GM23338 (cell line): ENCODE results near the gene PIP5K1A. TPM values are rescaled to one million over a fixed set of nuclear protein-coding genes. Genes with fewer than 3 reads are reported as not detected.
"Not testable (repeated sequence)": the region's sequence is repeated elsewhere in the genome, so short reads cannot be mapped to it uniquely, and the experiment has no call there.

ENCODE experiments used
- ATAC-seq: fragments of 200-7000 bp; cut with Tn5 transposase; 3 replicates; pipeline ENCODE4 v1.9.1; 2020
- DNase-seq: peaks from one replicate; pipeline ENCODE4 v3.0.0-alpha.2; 2015; ENCODE audit warnings: low spot score
- H2AFZ ChIP-seq: fragments of 200-600 bp; sonication (generic); 2 replicates; pipeline ENCODE4 v1.8.0; 2016; ENCODE audit warnings: antibody characterized with exemption, mild to moderate bottlenecking, moderate library complexity
- H3F3A ChIP-seq: fragments of 200-600 bp; sonication (generic); replicated peaks from 2 replicates; pipeline ENCODE4 v1.8.0; 2017; ENCODE audit warnings: antibody characterized with exemption, mixed run types, low read depth
- H3K27ac ChIP-seq: fragments of 200-600 bp; sonication (generic); 2 replicates; pipeline ENCODE4 v1.6.1; 2016; ENCODE audit warnings: low read depth
- H3K27me3 ChIP-seq: fragments of 200-600 bp; sonication (generic); 2 replicates; pipeline ENCODE4 v1.8.0; 2016; ENCODE audit warnings: mild to moderate bottlenecking, mixed run types, moderate library complexity; ENCODE audit not compliant: insufficient read depth
- H3K36me3 ChIP-seq: fragments of 200-600 bp; sonication (generic); 2 replicates; pipeline ENCODE4 v1.8.0; 2016; ENCODE audit warnings: mild to moderate bottlenecking; ENCODE audit not compliant: insufficient read depth
- H3K4me1 ChIP-seq: fragments of 200-600 bp; sonication (generic); 2 replicates; pipeline ENCODE4 v1.8.0; 2016; ENCODE audit warnings: mild to moderate bottlenecking, moderate library complexity; ENCODE audit not compliant: insufficient read depth
- H3K4me2 ChIP-seq: fragments of 200-600 bp; sonication (generic); 2 replicates; pipeline ENCODE4 v1.7.1; 2017; ENCODE audit warnings: mixed run types
- H3K4me3 ChIP-seq: fragments of 200-600 bp; sonication (generic); 2 replicates; pipeline ENCODE4 v1.6.1; 2016; ENCODE audit warnings: mixed run types
- H3K79me2 ChIP-seq: fragments of 200-600 bp; sonication (generic); replicated peaks from 2 replicates; pipeline ENCODE4 v1.8.0; 2017; ENCODE audit warnings: mild to moderate bottlenecking; ENCODE audit not compliant: insufficient read depth
- H3K9me2 ChIP-seq: fragments of 200-600 bp; sonication (generic); 2 replicates; pipeline ENCODE4 v1.8.0; 2017; ENCODE audit not compliant: insufficient read depth
- H4K20me1 ChIP-seq: fragments of 200-600 bp; sonication (generic); replicated peaks from 2 replicates; pipeline ENCODE4 v1.8.0; 2017; ENCODE audit warnings: mild to moderate bottlenecking; ENCODE audit not compliant: insufficient read depth
- H3K27ac Mint-ChIP-seq: 2 replicates; pipeline ENCODE4 v1.8.0; 2020; ENCODE audit warnings: inconsistent platforms, mild to moderate bottlenecking, moderate library complexity, mixed read lengths
- H3K27me3 Mint-ChIP-seq: 3 replicates; pipeline ENCODE4 v1.8.0; 2022; ENCODE audit warnings: low read depth, mild to moderate bottlenecking, moderate library complexity, mixed read lengths, inconsistent platforms; ENCODE audit not compliant: insufficient read depth, poor library complexity
- H3K36me3 Mint-ChIP-seq: 3 replicates; pipeline ENCODE4 v1.8.0; 2021; ENCODE audit warnings: low read depth, mild to moderate bottlenecking, inconsistent platforms, moderate library complexity, mixed read lengths
- H3K4me1 Mint-ChIP-seq: 3 replicates; pipeline ENCODE4 v1.8.0; 2020; ENCODE audit warnings: mild to moderate bottlenecking, inconsistent platforms, mixed read lengths
- H3K4me3 Mint-ChIP-seq: 3 replicates; pipeline ENCODE4 v1.8.0; 2021; ENCODE audit warnings: moderate library complexity, mild to moderate bottlenecking, inconsistent platforms, mixed read lengths
- H3K9me3 Mint-ChIP-seq: 3 replicates; pipeline ENCODE4 v1.8.0; 2020; ENCODE audit warnings: moderate library complexity, mild to moderate bottlenecking, inconsistent platforms, mixed read lengths
- EZH2phosphoT487 ChIP-seq: fragments of 200-600 bp; sonication (generic); IDR thresholded peaks from one replicate; pipeline ENCODE4 v1.8.1; 2018; ENCODE audit warnings: antibody characterized with exemption; ENCODE audit not compliant: unreplicated experiment
- POLR2AphosphoS5 ChIP-seq: IDR thresholded peaks from 2 replicates; pipeline ENCODE4 v1.6.1; 2016; ENCODE audit warnings: antibody characterized with exemption, low read depth
- STAT1 ChIP-seq: IDR thresholded peaks from one replicate; pipeline ENCODE4 v1.6.1; 2016; ENCODE audit warnings: antibody characterized with exemption; ENCODE audit not compliant: unreplicated experiment
- polyA plus RNA-seq: library from polyadenylated mRNA; unstranded; fragments of >200 nt; fragmentation: Nextera tagmentation; extraction: Ambion mirVana; gene quantifications from 2 replicates; pipeline ENCODE4 v1.2.1, GENCODE V29; 2016
- total RNA-seq: library from RNA; depleted of rRNA; stranded (reverse); fragments of >200 nt; shearing (Covaris generic); gene quantifications from 2 replicates; pipeline ENCODE4 v1.2.3, GENCODE V29; 2014
- TF ChIP-seq, protein P1 (sequence below), 2 experiments: fragments of 200-600 bp in 1 of 2; sonication (generic) in 1 of 2; conservative IDR thresholded peaks; 2 replicates each; pipeline versions ENCODE4 v1.5.1 to v1.6.1; 2016 to 2017; ENCODE audit warnings: antibody characterized with exemption in 2 of 2, low read depth in 2 of 2, mild to moderate bottlenecking in 2 of 2, moderate library complexity in 1 of 2

PIP5K1A gene
- total and polyA plus RNA-seq, 2 experiments from 2014 or later, result 23.2 to 63.3 TPM

- Mint-ChIP-seq H3K36me3 (peaks cover 12% of the 10 kb centered on the region), H3K4me3 (peak overlapping the region; percentile 26; the same call in 1 of the 3 replicates), H3K27ac (0 out of 2 replicates have a peak overlapping the region, but pooled peaks have one; percentile 13), H3K4me1 (peaks cover 16% of the 10 kb centered on the region; the same call in 2 of the 3 replicates), H3K9me3 (no peaks in the 10 kb centered on the region), H3K27me3 (peaks cover 13% of the 10 kb centered on the region)
- peak overlapping the region; percentile 69 for H3K27ac ChIP-seq
- peaks cover 6% of the 10 kb centered on the region for H3K4me1 ChIP-seq
- no peak overlapping the region for H3K4me3 ChIP-seq
- H2AFZ ChIP-seq, result no peak overlapping the region
- TF ChIP-seq, protein P1, sequence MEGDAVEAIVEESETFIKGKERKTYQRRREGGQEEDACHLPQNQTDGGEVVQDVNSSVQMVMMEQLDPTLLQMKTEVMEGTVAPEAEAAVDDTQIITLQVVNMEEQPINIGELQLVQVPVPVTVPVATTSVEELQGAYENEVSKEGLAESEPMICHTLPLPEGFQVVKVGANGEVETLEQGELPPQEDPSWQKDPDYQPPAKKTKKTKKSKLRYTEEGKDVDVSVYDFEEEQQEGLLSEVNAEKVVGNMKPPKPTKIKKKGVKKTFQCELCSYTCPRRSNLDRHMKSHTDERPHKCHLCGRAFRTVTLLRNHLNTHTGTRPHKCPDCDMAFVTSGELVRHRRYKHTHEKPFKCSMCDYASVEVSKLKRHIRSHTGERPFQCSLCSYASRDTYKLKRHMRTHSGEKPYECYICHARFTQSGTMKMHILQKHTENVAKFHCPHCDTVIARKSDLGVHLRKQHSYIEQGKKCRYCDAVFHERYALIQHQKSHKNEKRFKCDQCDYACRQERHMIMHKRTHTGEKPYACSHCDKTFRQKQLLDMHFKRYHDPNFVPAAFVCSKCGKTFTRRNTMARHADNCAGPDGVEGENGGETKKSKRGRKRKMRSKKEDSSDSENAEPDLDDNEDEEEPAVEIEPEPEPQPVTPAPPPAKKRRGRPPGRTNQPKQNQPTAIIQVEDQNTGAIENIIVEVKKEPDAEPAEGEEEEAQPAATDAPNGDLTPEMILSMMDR (conservative IDR thresholded peaks at IDR 0.05; ENCODE audit: low read depth in 2 of 2), result peak; percentile 58 to 65
- TF ChIP-seq POLR2AphosphoS5 (no peak), EZH2phosphoT487 (no peak)
- peaks cover 13% of the 10 kb centered on the region for H4K20me1 ChIP-seq
- H3K27me3 ChIP-seq, result no peaks in the 10 kb centered on the region
- H3K36me3 ChIP-seq, result no peaks in the 10 kb centered on the region
- H3F3A ChIP-seq, result 0 out of 2 replicates have a peak, but pooled peaks cover 7% of the 10 kb centered on the region
- no peaks in the 10 kb centered on the region for H3K9me2 ChIP-seq
- ATAC-seq, result peak; percentile 17
- H3K79me2 ChIP-seq, result peaks cover 29% of the 10 kb centered on the region
- H3K4me2 ChIP-seq, result no peak overlapping the region
- DNase-seq, result peak; percentile 77
Measured at GRCh38 chr1:151196292-151196800, 2.0 kb upstream of the PIP5K1A start.

GRCh38 chr1:151197863-151198253, 494 bp upstream of the PIP5K1A start:
- H3K4me3 Mint-ChIP-seq, result peak overlapping the region; percentile 96
- DNase-seq (peak; percentile 8), ATAC-seq (no peak)
- peaks cover 16% of the 10 kb centered on the region; the same call in 2 of the 3 replicates for H3K4me1 Mint-ChIP-seq
- Histone ChIP-seq H3K9me2 (no peaks in the 10 kb centered on the region), H2AFZ (peak overlapping the region; percentile 9), H3K27me3 (no peaks in the 10 kb centered on the region), H3K4me1 (peaks cover 6% of the 10 kb centered on the region), H3K36me3 (peaks cover 10% of the 10 kb centered on the region), H3K27ac (peak overlapping the region; percentile 5; the same call in 1 of the 2 replicates), H3K79me2 (peaks cover 44% of the 10 kb centered on the region), H3F3A (0 out of 2 replicates have a peak, but pooled peaks cover 7% of the 10 kb centered on the region), H3K4me3 (peak overlapping the region; percentile 100), H3K4me2 (peak overlapping the region; percentile 84), H4K20me1 (peaks cover 27% of the 10 kb centered on the region)
- H3K36me3 Mint-ChIP-seq, result peaks cover 21% of the 10 kb centered on the region
- H3K27ac Mint-ChIP-seq, result peak overlapping the region; percentile 98
- H3K27me3 Mint-ChIP-seq, result peaks cover 11% of the 10 kb centered on the region
- H3K9me3 Mint-ChIP-seq, result no peaks in the 10 kb centered on the region
- TF ChIP-seq STAT1, result no peak

GRCh38 chr1:151199873-151200581, 1.7 kb downstream of the PIP5K1A start:
- Histone ChIP-seq H3K36me3 (peaks cover 10% of the 10 kb centered on the region), H3K4me1 (peaks cover 6% of the 10 kb centered on the region), H3K4me3 (peak overlapping the region; percentile 100), H3K79me2 (peaks cover 66% of the 10 kb centered on the region), H2AFZ (no peak overlapping the region), H4K20me1 (peaks cover 46% of the 10 kb centered on the region), H3K4me2 (peak overlapping the region; percentile 84), H3K9me2 (no peaks in the 10 kb centered on the region), H3K27me3 (no peaks in the 10 kb centered on the region), H3F3A (0 out of 2 replicates have a peak, but pooled peaks cover 7% of the 10 kb centered on the region), H3K27ac (peak overlapping the region; percentile 88)
- Mint-ChIP-seq H3K4me3 (peak overlapping the region; percentile 96), H3K27ac (peak overlapping the region; percentile 98), H3K9me3 (no peaks in the 10 kb centered on the region), H3K4me1 (peaks cover 16% of the 10 kb centered on the region; the same call in 2 of the 3 replicates), H3K27me3 (peaks cover 11% of the 10 kb centered on the region), H3K36me3 (peaks cover 33% of the 10 kb centered on the region)
- no peak for ATAC-seq
- DNase-seq, result peak; percentile 11
- no peak for TF ChIP-seq POLR2AphosphoS5

DNA sequence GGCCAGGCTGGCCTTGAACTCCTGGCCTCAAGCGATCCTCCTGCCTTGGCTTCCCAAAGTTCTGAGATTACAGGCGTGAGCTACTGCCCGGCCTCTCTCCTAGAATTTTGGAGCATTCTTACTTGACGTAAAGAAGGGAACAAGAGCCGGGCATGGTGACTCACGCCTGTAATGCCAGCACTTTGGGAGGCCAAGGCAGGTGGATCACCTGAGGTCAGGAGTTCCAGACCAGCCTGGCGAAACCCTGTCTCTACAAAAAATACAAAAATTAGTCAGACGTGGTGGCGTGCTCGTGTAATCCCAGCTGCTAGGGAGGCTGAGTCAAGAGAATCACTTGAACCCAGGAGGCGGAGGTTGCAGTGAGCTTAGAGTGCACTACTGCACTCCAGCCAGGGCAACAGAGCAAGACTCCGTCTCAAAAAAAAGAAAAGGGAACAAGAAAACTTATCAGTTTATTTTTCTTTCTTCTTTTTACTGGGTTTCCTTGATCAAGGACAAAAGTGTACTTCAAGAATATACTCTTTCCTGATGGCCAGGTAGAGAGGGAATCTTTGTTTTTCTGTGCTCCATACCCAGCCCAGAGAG, 7.1 kb downstream of the PIP5K1A start:
- H3K27ac ChIP-seq, result 0 out of 2 replicates have a peak overlapping the region, but pooled peaks have one; percentile 39
- not testable (repeated sequence) for H3F3A ChIP-seq, H3K4me1 ChIP-seq, H3K4me3 Mint-ChIP-seq, H3K4me3 ChIP-seq, DNase-seq, H3K4me1 Mint-ChIP-seq, H3K4me2 ChIP-seq, ATAC-seq, H2AFZ ChIP-seq, H3K9me3 Mint-ChIP-seq, H3K9me2 ChIP-seq, H3K27me3 Mint-ChIP-seq, H3K27ac Mint-ChIP-seq, H3K27me3 ChIP-seq
- H4K20me1 ChIP-seq, result peaks cover 61% of the 10 kb centered on the region
- H3K36me3 Mint-ChIP-seq, result peaks cover 57% of the 10 kb centered on the region
- peaks cover 19% of the 10 kb centered on the region for H3K36me3 ChIP-seq
- H3K79me2 ChIP-seq, result peaks cover 100% of the 10 kb centered on the region
